Measurements from ENCODE around the gene CAND2. TPM values are rescaled to one million over a fixed set of nuclear protein-coding genes. Genes with fewer than 3 reads are reported as not detected.
"Not testable (repeated sequence)": the region's sequence is repeated elsewhere in the genome, so short reads cannot be mapped to it uniquely, and the experiment has no call there.

CAND2 gene
- polyA plus RNA-seq, 4 donors: 8.2 to 11.6 (median 9.5) TPM

GRCh38 chr3:12828751-12829150 lies 32.3 kb downstream of the CAND2 start:
- DNase-seq (ENCODE audit: low read depth in 4 of 4, low spot score in 2 of 4): no peak

DNA sequence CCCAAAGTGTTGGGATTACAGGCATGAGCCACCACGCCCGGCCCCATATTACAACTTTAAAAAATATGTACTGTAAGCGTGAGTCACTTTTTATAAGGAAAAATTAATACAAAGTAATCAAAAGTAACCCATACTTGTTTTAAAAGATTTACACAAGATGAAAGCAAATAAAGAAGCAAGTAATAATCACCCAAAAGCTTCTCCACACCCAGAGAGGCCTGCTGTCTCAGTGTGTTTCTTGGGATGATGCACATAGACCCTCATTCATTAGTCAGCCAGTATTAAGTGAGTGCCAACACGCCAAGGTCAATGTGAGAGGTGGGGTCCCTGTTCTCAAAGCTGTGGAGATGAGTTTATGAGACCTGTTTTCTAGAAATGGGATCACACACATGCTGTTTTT lies 32.9 kb downstream of the CAND2 start:
- no peak for DNase-seq (ENCODE audit: low read depth in 4 of 4, low spot score in 2 of 4)

- DNase-seq (ENCODE audit: low read depth in 4 of 4, low spot score in 2 of 4): no peak
These were observed 33.7 kb downstream of the CAND2 start for GRCh38 chr3:12829886-12830784.

DNA sequence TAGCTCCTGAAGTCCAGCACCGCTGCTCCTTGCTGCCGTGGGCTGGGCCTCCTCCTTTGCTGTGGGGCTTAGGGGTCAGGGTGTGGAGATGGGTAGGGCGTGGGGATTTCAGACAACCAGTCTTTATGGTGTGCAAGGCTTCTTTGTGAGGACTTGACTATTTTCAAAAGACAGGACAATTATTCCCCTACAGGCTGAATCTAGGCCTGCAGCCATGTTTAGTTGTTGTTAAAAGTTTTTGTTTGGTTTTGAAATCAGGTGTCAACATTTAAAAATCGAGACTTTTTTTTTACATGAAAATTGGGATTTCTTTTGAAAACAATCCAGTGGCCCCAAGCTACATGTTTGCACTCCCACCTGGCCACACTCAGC lies 34.3 kb downstream of the CAND2 start:
- no peak for DNase-seq (ENCODE audit: low read depth in 4 of 4, low spot score in 2 of 4)

DNA sequence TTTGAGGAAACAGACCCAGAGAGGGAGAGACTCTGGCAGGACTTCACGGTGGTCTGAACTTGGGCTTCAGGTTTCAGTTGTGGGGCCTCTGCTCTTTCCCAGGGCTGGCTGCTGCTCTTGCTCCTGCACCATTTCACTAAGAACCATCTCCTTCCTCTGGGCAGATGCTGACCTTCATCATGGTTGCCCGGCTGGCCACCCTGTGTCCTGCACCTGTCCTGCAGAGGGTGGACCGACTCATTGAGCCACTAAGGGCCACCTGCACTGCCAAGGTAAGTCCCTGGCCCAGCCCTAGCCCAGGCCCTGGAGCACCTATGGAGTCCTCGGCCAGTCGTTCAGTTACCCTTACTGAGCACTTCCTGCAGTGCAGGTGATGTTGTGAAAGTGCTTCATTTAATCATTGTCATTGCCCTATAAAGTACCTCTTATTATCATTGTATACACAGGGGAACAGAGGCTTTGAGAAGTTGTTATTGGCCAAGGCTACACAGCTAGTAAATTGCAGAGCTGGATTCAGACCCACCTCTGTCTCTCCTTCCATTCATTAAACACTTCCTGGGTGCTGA lies 34.9 kb downstream of the CAND2 start:
- DNase-seq (ENCODE audit: low read depth in 4 of 4, low spot score in 2 of 4): no peak

DNA sequence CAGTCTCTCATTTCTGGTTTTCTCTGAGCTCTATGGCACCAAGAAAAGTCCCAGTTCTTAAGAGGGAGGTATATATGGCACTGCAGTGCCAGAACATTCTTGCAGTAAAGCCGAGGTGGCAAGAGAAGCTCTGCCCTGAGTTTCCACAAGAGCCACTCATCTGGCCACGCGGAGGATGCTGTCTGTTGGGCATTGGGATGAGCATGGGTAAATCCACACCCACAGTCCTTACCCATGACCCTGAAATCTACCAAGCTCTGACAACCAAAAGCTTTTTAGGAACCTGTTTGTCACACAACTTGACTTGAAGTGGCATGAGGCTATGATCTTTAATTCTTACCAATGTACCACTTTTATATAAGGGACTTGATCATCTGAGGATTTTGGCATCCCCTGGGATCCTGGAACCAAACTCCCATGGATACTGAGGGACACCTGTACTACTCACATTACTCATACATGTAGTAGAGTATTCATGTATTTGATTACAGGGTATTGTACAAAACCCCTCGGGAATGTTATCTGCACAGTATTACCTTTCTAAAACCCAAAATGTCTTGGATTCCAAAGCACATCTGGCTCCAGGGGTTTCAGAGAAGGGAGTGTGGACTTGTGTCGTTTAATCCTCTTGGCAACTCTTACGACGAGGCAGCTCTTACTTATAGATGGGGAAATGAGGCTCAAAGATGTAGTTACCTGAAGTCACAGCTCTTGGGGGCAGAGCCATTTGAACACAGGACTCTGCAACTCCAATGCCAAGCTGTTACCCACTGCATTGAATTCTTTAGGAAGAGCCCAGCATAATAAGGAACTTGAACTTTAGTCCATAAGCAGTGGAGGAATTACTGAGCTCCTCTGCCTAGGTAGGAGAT lies 36.1 kb downstream of the CAND2 start:
- DNase-seq (ENCODE audit: low read depth in 4 of 4, low spot score in 2 of 4): no peak

- no peak for DNase-seq (ENCODE audit: low read depth in 4 of 4, low spot score in 2 of 4)
These were observed 37.0 kb downstream of the CAND2 start for GRCh38 chr3:12833222-12834161.

GRCh38 chr3:12835052-12835665 lies 38.7 kb downstream of the CAND2 start:
- DNase-seq (ENCODE audit: low read depth in 4 of 4, low spot score in 2 of 4): no peak

DNA sequence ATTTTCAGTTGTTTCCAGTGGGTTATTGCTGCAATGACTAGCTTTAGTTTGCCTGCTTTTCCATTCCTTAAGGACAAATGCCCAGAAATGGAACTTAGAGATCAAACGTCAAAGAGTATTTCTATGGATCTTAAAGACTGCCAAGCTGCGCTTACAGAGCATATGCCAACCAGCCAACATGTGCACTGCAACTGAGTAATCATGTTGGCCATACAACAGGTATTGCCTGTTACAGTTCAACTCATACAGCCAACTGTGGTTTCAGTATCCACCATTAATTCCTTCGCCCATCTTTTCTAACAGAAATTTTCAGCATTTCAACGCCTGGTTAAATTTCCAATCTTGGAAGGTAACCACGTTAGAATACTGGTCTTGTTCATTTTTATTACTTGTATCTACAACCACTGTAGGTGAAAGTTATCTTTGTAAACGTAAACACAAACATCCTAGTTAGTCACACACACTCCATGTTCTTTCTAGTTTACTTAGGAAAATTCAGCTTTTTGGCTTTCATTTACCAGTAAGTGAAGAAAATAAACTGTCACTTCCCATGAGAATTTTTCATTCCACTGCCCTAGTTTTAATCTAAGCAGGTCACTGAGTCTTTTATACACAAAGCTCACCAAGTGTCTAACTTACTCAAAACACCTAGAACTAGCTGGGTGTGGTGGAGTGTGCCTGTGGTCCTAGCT lies 41.0 kb downstream of the CAND2 start:
- no peak for DNase-seq (ENCODE audit: low read depth in 4 of 4, low spot score in 2 of 4)

- DNase-seq (ENCODE audit: low read depth in 4 of 4, low spot score in 2 of 4): no peak
These were observed 41.9 kb downstream of the CAND2 start for GRCh38 chr3:12838179-12838965.

- DNase-seq (ENCODE audit: low read depth in 4 of 4, low spot score in 2 of 4): no peak
These were observed 42.9 kb downstream of the CAND2 start for GRCh38 chr3:12839156-12839946.

GRCh38 chr3:12840148-12840547 lies 43.7 kb downstream of the CAND2 start:
- DNase-seq (ENCODE audit: low read depth in 4 of 4, low spot score in 2 of 4): not testable (repeated sequence)

- DNase-seq (ENCODE audit: low read depth in 4 of 4, low spot score in 2 of 4): peak in 1 of 4 donors; percentile 15
These were observed 44.2 kb downstream of the CAND2 start for GRCh38 chr3:12840591-12841148.

- peak; percentile 90 to 97 (median 92) for DNase-seq (ENCODE audit: low read depth in 4 of 4, low spot score in 2 of 4)
These were observed 44.9 kb downstream of the CAND2 start, which contains the start of gene RPL32 for GRCh38 chr3:12841149-12841969. TSS of gene RPL32 (minus strand) at chr3:12841565. CDS start at chr3:12840237, 1,328 bp downstream.

GRCh38 chr3:12841970-12842328 lies 45.5 kb downstream of the CAND2 start:
- no peak for DNase-seq (ENCODE audit: low read depth in 4 of 4, low spot score in 2 of 4)

GRCh38 chr3:12842469-12842868 lies 46.0 kb downstream of the CAND2 start:
- no peak for DNase-seq (ENCODE audit: low read depth in 4 of 4, low spot score in 2 of 4)
